A549 treated with CpdA at 1 μM for 4 hours (cell line): ENCODE results near the gene GFM1. TPM values are rescaled to one million over a fixed set of nuclear protein-coding genes. Genes with fewer than 3 reads are reported as not detected.

Source experiments
- total RNA-seq: library from RNA; stranded (reverse); fragments of 200-300 nt; extraction: Qiagen RNA extraction; gene quantifications from 5 replicates; pipeline ENCODE4 v1.2.3, GENCODE V29; 2022; ENCODE audit warnings: low read depth

The GFM1 gene
- total RNA-seq: 40.0 to 74.3 TPM (median 44.1 TPM) in 5 replicates

GRCh38 chr3:158644345-158644908, at the start of gene GFM1:
Gene GFM1, plus strand, starts transcription at chr3:158644527. Its CDS starts 108 bp downstream, at chr3:158644635.

GRCh38 chr3:158672215-158673176, 28.2 kb downstream of the GFM1 start, which contains the start of gene LXN:
Gene LXN, minus strand, starts transcription at chr3:158672648. Its CDS starts 170 bp downstream, at chr3:158672478.

GRCh38 chr3:158731938-158732855, 87.9 kb downstream of the GFM1 start, which contains the start of gene RARRES1:
Gene RARRES1, minus strand, starts transcription at chr3:158732457. Its CDS starts 42 bp downstream, at chr3:158732415.

Other genes starting within 250 kb of the GFM1 start
- 20.6 to 27.3 TPM (median 24.1 TPM) in 5 replicates for gene MLF1, start 73.3 kb upstream of the GFM1 start, total RNA-seq
- gene LXN, start 28.1 kb downstream of the GFM1 start, total RNA-seq: 64.5 to 96.3 TPM (median 73.2 TPM) in 5 replicates
- 7.2 to 11.1 TPM (median 9.1 TPM) in 5 replicates for gene RARRES1, start 87.9 kb downstream of the GFM1 start, total RNA-seq
- 42.6 to 56.1 TPM (median 51.1 TPM) in 5 replicates for gene MFSD1, start 157.5 kb downstream of the GFM1 start, total RNA-seq